Spinal cord (tissue), 10 donors: ENCODE data around the gene ATP11B. TPM values are rescaled to one million over a fixed set of nuclear protein-coding genes. Genes with fewer than 3 reads are reported as not detected.
"Not testable (repeated sequence)": the region's sequence is repeated elsewhere in the genome, so short reads cannot be mapped to it uniquely, and the experiment has no call there.

Experiments
- DNase-seq, 6 donors: peaks; one replicate each; pipeline versions ENCODE4 v3.0.0 to v3.0.0-alpha.2; 2013 to 2015; ENCODE audit warnings: low spot score in 6 of 6, low read depth in 4 of 6
- H3K27ac ChIP-seq: one replicate; pipeline ENCODE4 v1.5.1; 2013; ENCODE audit warnings: low read depth, low read length, control low read depth
- H3K27me3 ChIP-seq: one replicate; pipeline ENCODE4 v1.6.1; 2013; ENCODE audit warnings: low read length; ENCODE audit not compliant: control insufficient read depth, insufficient read depth
- H3K36me3 ChIP-seq: one replicate; pipeline ENCODE4 v1.6.1; 2013; ENCODE audit warnings: low read length; ENCODE audit not compliant: control insufficient read depth, insufficient read depth
- H3K4me1 ChIP-seq: one replicate; pipeline ENCODE4 v1.6.1; 2013; ENCODE audit warnings: low read length; ENCODE audit not compliant: control insufficient read depth, insufficient read depth
- H3K4me3 ChIP-seq: one replicate; pipeline ENCODE4 v1.5.1; 2013; ENCODE audit warnings: low read depth, low read length, control low read depth
- H3K9me3 ChIP-seq: one replicate; pipeline ENCODE4 v1.6.1; 2013; ENCODE audit warnings: low read length; ENCODE audit not compliant: control insufficient read depth, insufficient read depth
- WGBS: methylation state at CpG from one replicate; pipeline ENCODE4 v1.1.5; 2013; ENCODE audit warnings: missing lambda C conversion rate; ENCODE audit not compliant: insufficient coverage; 5-methylcytosine and 5-hydroxymethylcytosine counted together
- polyA plus RNA-seq, 2 donors: library from polyadenylated mRNA; unstranded; fragments of 120-200 nt; gene quantifications; one replicate each; pipeline ENCODE4 v1.2.1, GENCODE V29; 2013; ENCODE audit not compliant: insufficient read length in 2 of 2
- total RNA-seq, 2 donors: library from RNA; depleted of rRNA in 1 of 2; stranded (reverse); fragments of 120-200 nt in 1 of 2; fragments of >200 nt in 1 of 2; gene quantifications; one replicate each; pipeline versions ENCODE4 v1.2.3 to v1.2.4, GENCODE V29; 2013 to 2014
- donor health status: healthy.

Gene ATP11B
- total and polyA plus RNA-seq, 4 donors = 18.3 to 98.8 (median 45.2) TPM

DNA sequence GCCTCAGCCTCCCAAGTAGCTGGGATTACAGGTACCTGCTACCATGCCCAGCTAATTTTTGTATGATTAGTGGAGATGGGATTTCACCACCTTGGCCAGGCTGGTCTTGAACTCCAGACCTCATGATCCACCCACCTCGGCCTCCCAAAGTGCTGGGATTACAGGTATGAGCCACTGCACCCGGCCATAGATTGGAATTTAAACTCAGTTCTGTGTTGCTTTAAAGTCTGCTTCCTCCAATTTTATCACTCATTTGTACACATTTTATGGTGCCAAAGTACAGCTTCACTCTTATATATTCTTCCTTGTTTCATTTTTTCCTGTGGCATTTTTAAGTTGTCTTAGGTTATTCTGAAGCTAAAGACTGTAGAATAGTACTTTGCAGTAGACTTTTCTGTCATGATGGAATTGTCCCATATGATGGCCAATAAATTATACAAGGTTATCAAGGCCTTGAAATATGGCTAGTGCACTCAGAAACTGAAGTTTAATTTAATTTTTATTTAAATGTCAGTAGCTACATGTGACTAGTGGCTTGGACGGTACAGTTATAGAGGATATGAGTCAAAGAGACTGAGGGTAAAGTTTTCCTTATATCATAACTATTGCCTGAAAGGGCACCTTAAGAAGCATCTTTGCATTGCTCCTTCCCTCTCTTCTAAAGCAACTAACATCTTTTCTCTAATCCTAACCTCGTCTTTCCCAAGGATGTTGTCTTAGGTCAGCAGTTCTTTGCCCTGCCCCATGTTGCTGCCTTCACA is 28.1 kb downstream of the ATP11B start:
- Histone ChIP-seq H3K4me3 (no peak overlapping the region), H3K4me1 (no peaks in the 10 kb centered on the region)

GRCh38 chr3:182822260-182822659 is 29.0 kb downstream of the ATP11B start:
- DNase-seq = not testable (repeated sequence)
- WGBS = 100% methylated on average over 2 of the region's 5 CpGs

More for the DNA sequence above, 28.1 kb downstream of the ATP11B start:
- H3K9me3 ChIP-seq = no peaks in the 10 kb centered on the region
- H3K36me3 ChIP-seq = peaks cover 7% of the 10 kb centered on the region
- WGBS = 100% methylated on average over 1 of the region's 4 CpGs
- DNase-seq = no peak
- no peaks in the 10 kb centered on the region for H3K27me3 ChIP-seq
- H3K27ac ChIP-seq = no peak overlapping the region

GRCh38 chr3:182824957-182825356 is 31.7 kb downstream of the ATP11B start:
- Histone ChIP-seq H3K27ac (no peak overlapping the region), H3K4me1 (no peaks in the 10 kb centered on the region), H3K4me3 (no peak overlapping the region), H3K9me3 (no peaks in the 10 kb centered on the region), H3K36me3 (peaks cover 7% of the 10 kb centered on the region), H3K27me3 (no peaks in the 10 kb centered on the region)
- no peak for DNase-seq

More at GRCh38 chr3:182822260-182822659, 29.0 kb downstream of the ATP11B start:
- H3K27me3 ChIP-seq, H3K4me3 ChIP-seq, H3K36me3 ChIP-seq, H3K4me1 ChIP-seq, H3K27ac ChIP-seq, H3K9me3 ChIP-seq: not testable (repeated sequence)

DNA sequence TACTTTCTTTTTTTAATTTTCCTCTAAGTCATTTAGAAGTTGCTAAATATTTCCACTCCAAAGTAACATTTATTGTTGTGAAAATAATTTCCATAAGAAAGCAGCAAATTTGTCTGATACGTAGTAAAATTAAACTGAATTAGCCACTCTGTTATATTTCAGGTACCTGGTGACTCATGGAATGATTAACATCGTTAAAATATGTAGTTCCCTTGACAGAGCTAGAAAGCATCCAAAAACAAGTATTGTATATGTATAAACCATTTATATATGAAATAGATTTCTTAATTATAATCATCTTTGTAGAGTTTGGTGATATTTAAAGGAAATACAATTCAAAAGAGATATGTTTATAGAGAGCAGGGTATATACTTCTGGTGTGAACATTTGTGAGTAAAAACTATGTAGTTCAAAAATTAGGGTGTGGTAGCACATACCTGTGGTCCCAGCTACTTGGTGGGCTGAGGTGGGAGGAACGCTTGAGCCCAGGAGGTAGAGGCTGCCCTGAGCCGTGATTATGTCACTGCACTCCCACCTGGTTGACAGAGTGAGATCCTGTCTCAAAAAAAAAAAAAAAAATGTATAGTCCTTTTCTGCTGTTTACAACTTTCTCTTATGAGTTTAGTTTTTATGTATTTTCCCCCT is 36.6 kb downstream of the ATP11B start:
- Histone ChIP-seq H3K27ac (no peak overlapping the region), H3K9me3 (no peaks in the 10 kb centered on the region), H3K27me3 (no peaks in the 10 kb centered on the region), H3K36me3 (no peaks in the 10 kb centered on the region), H3K4me1 (no peaks in the 10 kb centered on the region), H3K4me3 (no peak overlapping the region)
- no CpG with 5 or more reads among the region's 4 CpGs for WGBS
- DNase-seq = no peak

DNA sequence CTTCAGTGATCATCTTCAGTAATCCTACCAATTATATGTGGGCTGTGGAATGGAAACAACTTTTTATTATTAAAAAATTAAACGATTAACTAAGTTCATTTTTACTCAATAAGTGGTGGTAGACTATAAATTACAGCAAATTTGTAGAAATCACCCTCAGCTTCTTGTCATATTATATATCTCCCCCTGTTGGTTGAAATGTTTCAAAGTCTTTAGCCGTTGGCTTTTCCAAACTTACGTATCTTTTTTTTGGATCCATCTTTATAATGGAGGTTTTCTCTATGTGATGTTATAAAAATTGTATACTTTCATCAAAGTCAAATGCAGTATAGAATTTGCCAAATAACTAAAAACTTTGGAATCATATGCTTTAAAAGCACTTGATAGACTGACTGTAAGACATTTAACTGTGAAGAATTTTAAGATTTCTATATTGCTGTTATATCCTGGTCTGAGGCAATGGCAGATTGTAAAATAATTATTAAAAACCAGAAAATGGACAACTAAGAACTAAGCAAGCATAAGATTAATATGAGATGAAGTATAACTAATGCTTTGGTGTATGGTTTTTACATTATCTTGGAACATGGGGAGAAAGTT is 44.7 kb downstream of the ATP11B start:
- Histone ChIP-seq H3K27ac (no peak overlapping the region), H3K4me3 (no peak overlapping the region), H3K9me3 (no peaks in the 10 kb centered on the region), H3K36me3 (peaks cover 3% of the 10 kb centered on the region), H3K4me1 (no peaks in the 10 kb centered on the region), H3K27me3 (no peaks in the 10 kb centered on the region)
- WGBS = no CpG with 5 or more reads among the region's 3 CpGs
- DNase-seq = peak in 2 of 6 donors; percentile 2 to 7

- H3K27me3 ChIP-seq = no peaks in the 10 kb centered on the region
- no peaks in the 10 kb centered on the region for H3K9me3 ChIP-seq
- H3K4me1 ChIP-seq = no peaks in the 10 kb centered on the region
- H3K36me3 ChIP-seq = peaks cover 14% of the 10 kb centered on the region
- H3K4me3 ChIP-seq = no peak overlapping the region
- no peak for DNase-seq
- H3K27ac ChIP-seq = no peak overlapping the region
- WGBS = 100% methylated on average over 3 of the region's 4 CpGs
These were observed 50.2 kb downstream of the ATP11B start for GRCh38 chr3:182843478-182843877.

DNA sequence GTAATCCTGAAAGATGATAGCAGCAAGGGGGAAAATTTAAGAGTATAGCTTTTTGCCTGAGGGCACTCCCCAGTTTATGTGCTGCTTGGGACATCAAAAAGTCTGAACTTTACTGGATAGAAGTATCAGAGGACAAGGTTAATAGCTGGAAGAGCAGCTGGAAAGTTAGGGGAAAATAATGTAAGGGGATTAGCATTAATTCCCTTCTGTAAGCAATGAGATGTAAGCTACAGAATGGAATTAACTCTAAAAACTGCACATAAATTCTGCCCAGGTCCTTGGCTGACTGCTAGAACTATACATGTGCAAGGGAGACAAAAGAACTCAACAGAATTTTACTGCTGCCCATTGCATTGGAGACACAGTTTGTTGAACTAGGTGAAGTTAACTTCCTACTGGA is 55.6 kb downstream of the ATP11B start:
- Histone ChIP-seq H3K9me3 (no peaks in the 10 kb centered on the region), H3K27me3 (no peaks in the 10 kb centered on the region), H3K36me3 (peaks cover 22% of the 10 kb centered on the region), H3K4me1 (no peaks in the 10 kb centered on the region), H3K27ac (no peak overlapping the region), H3K4me3 (no peak overlapping the region)
- DNase-seq = no peak

- no peak for DNase-seq
- no peak overlapping the region for H3K4me3 ChIP-seq
- H3K9me3 ChIP-seq = no peaks in the 10 kb centered on the region
- H3K27ac ChIP-seq = no peak overlapping the region
- no peaks in the 10 kb centered on the region for H3K27me3 ChIP-seq
- H3K36me3 ChIP-seq = peaks cover 11% of the 10 kb centered on the region
- no peaks in the 10 kb centered on the region for H3K4me1 ChIP-seq
These were observed 61.8 kb downstream of the ATP11B start for GRCh38 chr3:182855076-182855475.

- DNase-seq = no peak
- Histone ChIP-seq H3K36me3 (peaks cover 7% of the 10 kb centered on the region), H3K4me3 (no peak overlapping the region), H3K27ac (no peak overlapping the region), H3K9me3 (no peaks in the 10 kb centered on the region), H3K4me1 (no peaks in the 10 kb centered on the region), H3K27me3 (no peaks in the 10 kb centered on the region)
- no CpG with 5 or more reads among the region's 1 CpG for WGBS
These were observed 68.0 kb downstream of the ATP11B start for GRCh38 chr3:182861348-182861747.
